HG03095 (cell line): Measurements from ENCODE around the gene ALK.
A peak's percentile ranks its signal among the peaks of the same experiment; 100 is the strongest.

Source experiments
- ATAC-seq: cut with Tn5 transposase; IDR thresholded peaks from one replicate; pipeline ENCODE4 v1.9.1; 2021; ENCODE audit warnings: moderate library complexity; ENCODE audit not compliant: unreplicated experiment

The ALK gene

DNA sequence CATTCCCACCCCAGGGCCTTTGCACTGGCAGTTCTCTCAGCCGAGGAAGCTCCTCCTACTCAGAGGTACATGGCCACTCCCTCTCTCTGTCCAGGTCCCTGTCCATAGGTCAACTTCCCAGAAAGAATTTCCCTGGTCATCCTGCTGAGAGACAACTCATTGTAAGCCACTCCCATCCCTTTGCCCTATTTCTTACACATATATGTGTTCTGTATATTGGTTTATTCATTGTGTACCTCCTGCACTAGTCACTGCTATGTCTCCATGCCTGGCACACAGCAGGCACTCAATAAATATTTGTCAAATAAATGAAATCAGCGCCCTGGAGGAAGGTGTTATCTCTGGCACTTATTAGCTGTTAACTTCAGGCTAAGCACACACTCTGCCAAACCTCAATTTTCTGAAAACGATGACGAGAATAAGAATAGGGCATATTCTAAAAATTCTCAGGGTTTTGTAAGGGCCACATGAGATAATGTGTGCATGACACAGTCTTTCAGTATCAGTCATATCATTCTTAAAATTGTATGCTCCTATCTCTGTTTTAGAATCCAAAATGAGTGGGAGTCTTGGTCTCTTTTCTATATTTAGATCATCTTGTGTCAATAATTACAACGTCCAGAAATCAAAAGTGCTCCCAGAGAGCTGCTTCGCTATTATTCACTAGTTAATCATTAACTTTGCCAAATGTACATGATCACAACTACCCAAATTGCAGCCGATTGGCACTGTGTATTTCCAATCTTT is 198.0 kb downstream of the ALK start:
- peak; percentile 72 for ATAC-seq

GRCh38 chr2:29719639-29720038 is 201.7 kb downstream of the ALK start:
- no peak for ATAC-seq

DNA sequence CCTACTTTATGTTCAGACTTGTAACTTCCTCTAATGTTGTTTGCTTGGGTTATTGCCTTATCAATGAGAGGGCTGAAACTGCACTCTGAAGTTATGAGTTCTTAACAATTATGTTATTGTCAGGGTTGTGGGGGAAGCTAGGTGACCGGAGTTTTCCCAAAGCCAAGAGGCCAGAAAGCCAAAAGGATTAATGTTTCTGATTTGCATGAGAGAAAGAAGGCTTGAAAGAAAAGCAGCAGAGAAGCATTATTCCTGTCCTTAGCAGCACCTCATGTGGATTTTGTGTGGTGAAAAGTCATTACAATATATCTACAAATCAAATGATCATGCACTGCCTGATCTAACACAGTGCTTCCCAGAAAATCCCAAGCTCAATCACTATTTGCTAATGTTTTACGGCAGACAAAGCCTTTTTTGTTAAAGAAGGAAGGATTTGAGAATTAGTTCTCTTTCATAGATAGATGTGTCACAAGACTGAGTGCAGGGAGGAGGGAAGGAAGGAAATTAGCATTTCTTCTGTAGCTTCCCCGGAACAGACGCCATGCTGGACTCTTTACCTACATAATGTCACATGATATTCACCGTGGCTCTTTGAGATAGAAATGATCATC is 203.2 kb downstream of the ALK start:
- no peak for ATAC-seq

DNA sequence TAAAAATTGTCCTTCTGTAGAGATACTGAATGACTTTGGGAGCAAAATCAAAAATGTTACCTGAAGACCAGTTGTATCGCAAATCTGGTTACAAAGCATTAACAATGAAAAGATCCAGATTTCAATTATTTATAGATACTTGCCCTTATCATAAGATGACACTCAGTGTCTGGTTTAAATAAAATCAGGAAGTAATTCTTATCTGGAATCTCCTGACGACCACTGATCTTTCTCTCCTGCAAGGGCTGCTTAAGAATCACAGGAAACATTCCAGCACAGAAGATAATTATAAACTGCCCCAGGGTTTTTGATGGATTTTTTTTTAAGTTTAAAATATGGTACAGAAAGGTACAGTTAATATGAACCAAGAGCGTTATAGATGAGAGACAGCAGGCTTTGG is 205.7 kb downstream of the ALK start:
- ATAC-seq = no peak

GRCh38 chr2:29714333-29714732 is 207.1 kb downstream of the ALK start:
- ATAC-seq = no peak

- no peak for ATAC-seq
Observed at GRCh38 chr2:29706171-29706720, 215.1 kb downstream of the ALK start.

- no peak for ATAC-seq
Observed at GRCh38 chr2:29705616-29706015, 215.8 kb downstream of the ALK start.

- ATAC-seq = no peak
Observed at GRCh38 chr2:29703336-29703735, 218.1 kb downstream of the ALK start.

GRCh38 chr2:29702276-29702675 is 219.1 kb downstream of the ALK start:
- no peak for ATAC-seq

DNA sequence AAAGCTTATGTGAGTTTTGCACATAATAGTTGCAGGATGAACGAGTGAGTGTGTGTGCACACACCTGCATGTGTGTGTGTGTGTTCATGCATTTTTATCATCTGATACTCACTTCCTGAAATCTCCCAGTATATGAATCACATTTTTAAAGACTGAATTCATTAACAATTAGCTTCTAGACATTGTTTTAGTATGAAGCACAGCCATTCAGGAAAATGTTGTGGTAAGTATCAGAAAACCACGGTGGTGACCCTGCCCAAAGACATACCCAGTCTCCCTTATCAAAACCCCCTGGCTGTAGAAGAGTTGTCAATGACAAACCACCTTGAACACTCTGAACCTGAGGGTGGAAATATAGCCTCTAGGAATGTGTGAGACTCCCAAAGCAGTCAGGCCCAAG is 220.8 kb downstream of the ALK start:
- no peak for ATAC-seq

DNA sequence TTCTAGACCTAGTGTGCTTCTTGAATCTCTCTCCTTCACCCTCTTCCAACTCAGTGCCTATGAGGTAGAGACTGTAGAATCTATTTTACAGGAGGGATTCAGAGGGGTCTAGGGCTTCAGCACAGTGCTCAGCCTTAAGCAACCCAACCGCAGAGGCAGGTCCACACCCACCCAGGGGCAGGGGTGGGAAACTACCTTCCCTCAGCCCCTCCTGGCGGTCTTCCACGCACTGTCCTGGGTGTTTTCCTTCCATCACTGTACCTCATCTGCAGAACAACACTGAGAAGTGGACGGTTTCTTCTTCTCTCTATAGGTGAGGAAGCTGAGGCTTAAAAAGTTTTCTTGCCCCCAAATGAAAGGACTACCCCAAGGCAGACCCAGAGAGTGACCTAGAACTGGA is 222.3 kb downstream of the ALK start:
- ATAC-seq = no peak

DNA sequence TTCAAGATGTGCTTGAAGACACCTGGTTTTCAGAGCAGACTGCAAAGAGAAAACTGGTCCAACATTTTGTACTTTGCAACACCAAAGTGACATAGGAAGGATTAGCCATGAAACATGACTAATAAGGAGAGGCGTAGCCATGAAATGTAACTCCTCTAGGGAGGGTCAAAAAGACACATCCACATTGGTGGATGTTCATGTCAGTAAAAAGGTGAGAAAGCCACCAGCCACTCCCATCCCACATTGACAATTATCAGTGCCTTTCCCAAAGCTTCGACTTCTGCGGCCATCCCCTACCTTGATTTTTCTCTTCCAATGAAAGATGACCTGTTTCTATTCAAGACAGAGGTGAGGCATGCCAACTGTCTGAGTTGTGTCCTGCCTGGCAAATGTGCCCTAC is 223.2 kb downstream of the ALK start:
- ATAC-seq = no peak

- ATAC-seq = no peak
Observed at GRCh38 chr2:29697715-29698114, 223.7 kb downstream of the ALK start.

DNA sequence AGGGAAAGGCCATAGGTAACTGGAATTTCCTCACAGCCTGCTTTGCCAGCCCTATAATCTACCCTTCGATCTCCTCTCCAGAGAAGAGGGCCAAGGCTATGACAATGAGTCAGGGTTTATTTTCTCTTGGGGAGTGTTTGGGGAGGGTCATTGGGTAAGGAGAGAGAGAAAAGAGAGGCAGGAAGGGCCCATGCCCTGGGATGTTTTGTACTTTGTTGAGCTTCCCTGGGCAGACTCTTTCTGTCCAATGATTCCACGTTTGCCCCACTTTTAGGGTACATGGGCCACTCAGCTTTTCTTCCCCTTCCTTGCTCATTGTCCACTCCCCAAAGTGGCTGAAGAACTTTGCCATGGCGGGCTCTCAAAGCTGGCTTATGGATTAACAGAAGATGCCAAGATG is 224.2 kb downstream of the ALK start:
- ATAC-seq = no peak

- ATAC-seq = no peak
Observed at GRCh38 chr2:29694741-29695140, 226.6 kb downstream of the ALK start.

- ATAC-seq = no peak
Observed at GRCh38 chr2:29691391-29691950, 229.9 kb downstream of the ALK start.

GRCh38 chr2:29689666-29690065 is 231.7 kb downstream of the ALK start:
- ATAC-seq = no peak

DNA sequence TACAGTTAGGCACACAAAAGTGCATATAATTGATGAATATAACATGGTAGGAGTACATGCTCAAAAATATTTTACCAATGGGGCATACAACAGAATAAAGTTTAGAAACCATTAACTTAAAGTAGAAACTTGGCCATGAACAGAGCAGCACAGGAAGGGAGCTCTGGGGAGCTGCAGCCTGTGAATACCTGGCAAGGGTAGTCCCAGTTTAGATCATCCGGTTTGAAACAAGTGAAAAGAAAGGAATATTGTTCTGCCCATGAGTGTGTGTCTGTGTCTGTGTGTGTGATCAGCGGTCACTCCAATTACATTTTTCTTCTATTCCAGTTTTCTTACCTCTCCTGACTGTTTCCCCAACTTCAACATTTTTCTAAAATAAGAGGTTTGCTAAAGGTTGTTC is 233.0 kb downstream of the ALK start:
- ATAC-seq = no peak

- ATAC-seq = no peak
Observed at GRCh38 chr2:29687121-29687520, 234.3 kb downstream of the ALK start.

DNA sequence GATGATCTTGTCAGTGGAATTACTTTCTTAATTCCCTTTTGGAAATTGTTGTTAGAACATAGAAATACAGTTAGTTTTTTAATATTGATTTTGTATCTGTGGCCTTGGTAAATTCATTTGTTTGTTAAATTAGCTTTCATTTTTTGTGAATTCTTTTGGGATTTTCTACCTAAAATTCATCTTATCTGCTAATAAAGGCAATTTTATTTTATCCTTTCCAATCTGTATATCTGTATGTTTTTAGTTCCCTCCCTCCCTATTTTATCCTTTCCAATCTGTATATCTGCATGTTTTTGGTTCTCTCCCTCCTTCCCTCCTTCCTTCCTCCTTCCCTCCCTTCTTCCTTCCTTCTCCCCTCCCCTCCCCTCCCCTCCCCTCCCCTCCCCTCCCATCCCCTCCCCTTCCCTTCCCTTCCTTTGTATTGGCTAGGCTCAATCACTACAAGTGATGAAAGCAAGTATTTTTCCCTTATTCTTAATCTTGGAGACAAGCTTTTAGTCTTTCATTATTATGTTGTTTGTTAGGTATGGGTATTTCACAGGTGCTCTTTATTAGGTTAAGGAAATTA is 244.4 kb downstream of the ALK start:
- no peak for ATAC-seq

DNA sequence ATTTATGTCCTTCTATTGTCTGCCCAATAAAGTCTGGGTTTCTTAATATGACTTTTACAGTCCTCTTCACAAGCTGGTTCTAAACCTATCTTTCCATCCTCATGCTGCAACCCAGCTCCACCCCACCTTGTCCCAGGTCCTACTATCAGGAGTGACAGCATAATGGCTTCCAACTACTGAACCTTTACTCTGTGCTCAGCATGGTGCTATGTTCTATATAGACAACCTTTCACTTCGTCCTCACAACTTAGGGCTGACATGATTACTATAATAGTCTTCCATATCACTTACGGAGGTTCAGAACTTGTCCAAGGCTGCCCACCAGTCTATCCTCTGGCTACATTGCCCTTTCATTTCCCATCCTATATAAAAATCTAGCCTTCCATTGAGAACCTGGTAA is 256.8 kb downstream of the ALK start:
- ATAC-seq = no peak

GRCh38 chr2:29663268-29663667 is 258.1 kb downstream of the ALK start:
- ATAC-seq = no peak
